ENCODE data around the gene NSD1. TPM values are rescaled to one million over a fixed set of nuclear protein-coding genes. Genes with fewer than 3 reads are reported as not detected.

NSD1 gene
- total and polyA plus RNA-seq, 2 of the 8 experiments (the other 6 are each of a cell fraction or from before 2014, with no cell fraction given): 22.8 to 168 TPM

- 1% methylated on average over 60 of the region's 100 CpGs; no CpG with 5 or more reads in 1 of the 2 experiments for WGBS, 2 experiments (ENCODE audit: extremely low coverage in 1 of 2, insufficient coverage in 1 of 2, insufficient read length in 1 of 2, insufficient replicate concordance in 2 of 2, low coverage in 1 of 2, low lambda C conversion rate in 2 of 2, missing lambda C conversion rate in 1 of 2)
- Histone ChIP-seq H4K8ac (ENCODE audit: extremely low read depth, insufficient read depth, low read length) (peak within 1 kb of the TSS; percentile 72), H4K5ac (ENCODE audit: insufficient read length, low read depth, low read length) (peak within 1 kb of the TSS; percentile 70), H3K14ac (ENCODE audit: insufficient read length) (no peak within 1 kb of the TSS), H3K23me2 (ENCODE audit: low read depth, low read length) (peaks cover 13% of the 10 kb centered on the region; the same call in 1 of the 2 replicates), H3K56ac (replicated peaks; ENCODE audit: insufficient read length, low read depth, low read length) (peak within 1 kb of the TSS; percentile 67), H2BK12ac (ENCODE audit: low read depth, low read length) (peak within 1 kb of the TSS; percentile 60; the same call in 1 of the 2 replicates), H2AK5ac (ENCODE audit: low read depth, low read length) (0 out of 2 replicates have a peak within 1 kb of the TSS, but pooled peaks have one; percentile 0), H2BK20ac (ENCODE audit: low read length) (no peak within 1 kb of the TSS), H3K4ac (replicated peaks; ENCODE audit: insufficient read length, low read depth, low read length) (peak within 1 kb of the TSS; percentile 19), H3K9ac (replicated peaks in 1 of 4; ENCODE audit: extremely low read depth in 1 of 4, low read depth in 3 of 4, low read length in 3 of 4) (peak within 1 kb of the TSS; percentile 81 to 95 (median 86)), H3K4me2 (ENCODE audit: insufficient read depth in 1 of 2, low read depth in 2 of 2, low read length in 2 of 2) (peak within 1 kb of the TSS; percentile 67 to 96), H2BK15ac (ENCODE audit: low read length) (no peak within 1 kb of the TSS; the same call in 1 of the 2 replicates), H3K36me3 (ENCODE audit: control insufficient read depth in 2 of 4, insufficient read depth in 4 of 4, low read length in 3 of 4) (peaks cover 3 to 27% (median 13%) of the 10 kb centered on the region in 4 experiments; a peak in 6 of 8 replicates), H3K27ac (ENCODE audit: low read depth, low read length) (peak within 1 kb of the TSS; percentile 69), H2BK5ac (ENCODE audit: low read depth, low read length) (peak within 1 kb of the TSS; percentile 63; the same call in 1 of the 2 replicates), H4K20me1 (replicated peaks in 1 of 2; ENCODE audit: control insufficient read depth in 1 of 2, insufficient read depth in 2 of 2, low read length in 2 of 2) (peaks cover 9 to 17% of the 10 kb centered on the region in 2 experiments), H3K79me2 (ENCODE audit: control insufficient read depth in 1 of 2, insufficient read depth in 2 of 2, low read length in 2 of 2) (peaks cover 10 to 19% of the 10 kb centered on the region in 2 experiments), H3K18ac (ENCODE audit: extremely low read depth, low read length) (peak within 1 kb of the TSS; percentile 96), H3K27me3 (replicated peaks in 1 of 4; ENCODE audit: control insufficient read depth in 3 of 4, extremely low read depth in 1 of 4, insufficient read depth in 3 of 4, low read length in 3 of 4) (no peaks in the 10 kb centered on the region), H2AFZ (ENCODE audit: low read length) (peak within 1 kb of the TSS; percentile 21; the same call in 1 of the 2 replicates), H4K91ac (replicated peaks; ENCODE audit: insufficient read length, low read length) (peak within 1 kb of the TSS; percentile 57), H3K4me1 (replicated peaks in 1 of 4; ENCODE audit: control insufficient read depth in 3 of 4, insufficient read depth in 4 of 4, low read length in 3 of 4) (peaks cover 0 to 20% (median 5%) of the 10 kb centered on the region in 4 experiments; a peak in 5 of 7 replicates), H3K79me1 (ENCODE audit: low read depth, low read length) (peaks cover 9% of the 10 kb centered on the region), H3K23ac (ENCODE audit: insufficient read length) (no peak within 1 kb of the TSS), H3K4me3 (ENCODE audit: extremely low read depth in 1 of 4, insufficient read depth in 2 of 4, low read depth in 3 of 4, low read length in 4 of 4) (peak within 1 kb of the TSS; percentile 91 to 99 (median 94)), H2BK120ac (replicated peaks; ENCODE audit: low read depth, low read length) (no peak within 1 kb of the TSS), H3K9me3 (ENCODE audit: insufficient read depth in 2 of 2, low read depth in 1 of 2, low read length in 1 of 2) (no peaks in the 10 kb centered on the region)
- ChIA-PET CTCF (ENCODE audit: partially characterized antibody) (interaction anchor here (1.2 to 1.4 kb wide), 3 partner anchors 15 to 190 kb away, joined by 3 to 4 read pairs (median 4); no protein-coding TSS in a partner anchor), POLR2A (ENCODE audit: partially characterized antibody) (interaction anchor here (0.8 to 12.1 kb wide), 6 partner anchors 9 to 168 kb away, joined by 3 to 111 read pairs (median 6); partner anchors contain the start of genes MXD3 and NSD1)
- DNase-seq (ENCODE audit: low read depth in 1 of 2, low spot score in 2 of 2) (peak in 1 of 2 experiments; percentile 97), FAIRE-seq (no peak)
- no peak for TF ChIP-seq RBBP5 (IDR thresholded peaks at IDR 0.05; ENCODE audit: borderline replicate concordance, low read depth, low read length)
- no peak for TF ChIP-seq NRF1 (IDR thresholded peaks at IDR 0.05; ENCODE audit: low read depth, low read length)
- TF ChIP-seq BCL11A (IDR thresholded peaks at IDR 0.05; ENCODE audit: low read depth in 2 of 2, low read length in 2 of 2): no peak
- TF ChIP-seq KDM5A (IDR thresholded peaks at IDR 0.05; ENCODE audit: low read length): no peak
- TF ChIP-seq NANOG (IDR thresholded peaks at IDR 0.05; ENCODE audit: insufficient read depth, low read depth, low read length, poor library complexity, severe bottlenecking): peak; percentile 7
- no peak for TF ChIP-seq SP2 (IDR thresholded peaks at IDR 0.05; ENCODE audit: low read length)
- no peak for TF ChIP-seq CBX8 (IDR thresholded peaks at IDR 0.05; ENCODE audit: borderline replicate concordance, low read depth, low read length)
- TF ChIP-seq BACH1 (IDR thresholded peaks at IDR 0.05; ENCODE audit: low read length): no peak
- TF ChIP-seq ZNF274 (IDR thresholded peaks at IDR 0.05; ENCODE audit: borderline replicate concordance, extremely low read depth, low read length): no peak
- no peak for TF ChIP-seq EGR1 (IDR thresholded peaks at IDR 0.05; ENCODE audit: borderline replicate concordance, low read depth, low read length)
- no peak for TF ChIP-seq HDAC6 (IDR thresholded peaks at IDR 0.05; ENCODE audit: low read depth, low read length)
Measured at GRCh38 chr5:177303121-177303924, 169.8 kb downstream of the NSD1 start, which contains the start of the genes PRELID1 and RAB24. PRELID1 (plus strand) TSS chr5:177303799; CDS start chr5:177303986, 187 bp downstream. RAB24 (minus strand) TSS chr5:177303719; CDS start chr5:177303288, 431 bp downstream.
